SH-SY5Y (cell line): Measurements from ENCODE around the gene ST8SIA2.

Experiments
- GATA2 ChIP-seq: IDR thresholded peaks from 2 replicates; pipeline ENCODE4 v1.6.1; 2011; ENCODE audit warnings: mild to moderate bottlenecking, low read depth, low read length
- GATA3 ChIP-seq: IDR thresholded peaks from 2 replicates; pipeline ENCODE4 v1.6.1; 2011; ENCODE audit warnings: low read depth, mild to moderate bottlenecking, low read length, moderate library complexity

DNA sequence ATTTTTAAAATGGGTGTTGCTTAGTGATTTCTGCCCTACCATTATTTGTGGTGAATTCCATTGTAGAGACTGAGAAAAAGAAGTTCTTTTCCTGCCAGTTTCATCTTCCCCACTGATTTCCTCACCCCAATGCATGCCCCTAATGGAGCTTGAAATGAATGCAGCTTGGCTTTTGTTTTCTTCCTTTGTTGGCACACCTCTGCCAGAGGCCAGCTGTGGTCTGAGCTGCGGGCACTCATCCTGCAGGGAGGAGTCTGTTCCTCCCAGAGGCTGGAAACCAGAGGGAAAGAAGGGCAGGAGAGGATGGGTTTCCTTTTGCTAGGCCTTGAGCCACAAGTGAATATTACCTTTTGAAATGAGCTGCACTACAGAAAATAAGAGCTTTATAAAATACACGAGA, 9.3 kb upstream of the ST8SIA2 start:
- TF ChIP-seq GATA3 (no peak), GATA2 (no peak)
